ENCODE data around the gene ASB8. TPM values are rescaled to one million over a fixed set of nuclear protein-coding genes. Genes with fewer than 3 reads are reported as not detected.
A peak's percentile ranks its signal among the peaks of the same experiment; 100 is the strongest.

ASB8 gene
- polyA plus RNA-seq, 2 of the 4 experiments (the other 2 are of a cell fraction) = 16.2 to 25.6 TPM

DNA sequence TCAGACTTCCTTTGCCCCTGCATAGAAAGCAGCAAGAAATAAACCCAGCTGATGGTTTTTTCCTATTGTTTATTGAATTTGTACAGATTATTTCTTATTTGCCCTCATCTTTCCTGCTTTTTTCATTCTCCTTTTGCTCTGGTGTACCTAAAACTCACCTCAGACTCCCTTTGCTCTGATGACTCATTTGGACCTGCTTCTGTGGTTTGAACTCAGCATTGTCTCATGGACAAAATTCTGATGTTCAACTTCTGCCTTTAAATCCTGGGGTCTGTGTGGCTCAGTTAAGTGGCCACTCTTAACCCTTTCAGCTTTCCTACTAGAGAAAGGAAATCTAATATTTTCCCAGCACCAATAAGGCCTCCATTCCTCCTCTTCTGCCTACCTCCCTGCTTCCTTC is 47.9 kb downstream of the ASB8 start:
- peaks cover 10% of the 10 kb centered on the region for H3K4me1 ChIP-seq
- ChIA-PET POLR2A (no interaction called here), CTCF (interaction anchor here (0.7 to 1.6 kb wide), 6 partner anchors 10 to 152 kb away, joined by 3 to 4 read pairs (median 3); partner anchors contain the start of gene PFKM)
- H3K27ac ChIP-seq = no peak overlapping the region
- DNase-seq (ENCODE audit: low read depth in 1 of 2, low spot score in 1 of 2) (no peak), ATAC-seq (no peak), FAIRE-seq (no peak)
- no peaks in the 10 kb centered on the region for H3K9me3 ChIP-seq
- H3K4me3 ChIP-seq = no peak overlapping the region
- no peak for TF ChIP-seq ZNF302 (CRISPR knock-in tag; IDR thresholded peaks at IDR 0.05)
- no peak for TF ChIP-seq JUNB (IDR thresholded peaks at IDR 0.05)
- TF ChIP-seq EP300 (IDR thresholded peaks at IDR 0.05) = no peak
- no peak for TF ChIP-seq RARB (CRISPR knock-in tag; IDR thresholded peaks at IDR 0.05)
- no peak for TF ChIP-seq MAZ (IDR thresholded peaks at IDR 0.05; ENCODE audit: borderline replicate concordance, low read depth, low read length)
- no peak for TF ChIP-seq GATA3 (IDR thresholded peaks at IDR 0.05; ENCODE audit: borderline replicate concordance)
- TF ChIP-seq HEYL (CRISPR knock-in tag; IDR thresholded peaks at IDR 0.05) = no peak
- no peak overlapping the region for H3K4me2 ChIP-seq

DNA sequence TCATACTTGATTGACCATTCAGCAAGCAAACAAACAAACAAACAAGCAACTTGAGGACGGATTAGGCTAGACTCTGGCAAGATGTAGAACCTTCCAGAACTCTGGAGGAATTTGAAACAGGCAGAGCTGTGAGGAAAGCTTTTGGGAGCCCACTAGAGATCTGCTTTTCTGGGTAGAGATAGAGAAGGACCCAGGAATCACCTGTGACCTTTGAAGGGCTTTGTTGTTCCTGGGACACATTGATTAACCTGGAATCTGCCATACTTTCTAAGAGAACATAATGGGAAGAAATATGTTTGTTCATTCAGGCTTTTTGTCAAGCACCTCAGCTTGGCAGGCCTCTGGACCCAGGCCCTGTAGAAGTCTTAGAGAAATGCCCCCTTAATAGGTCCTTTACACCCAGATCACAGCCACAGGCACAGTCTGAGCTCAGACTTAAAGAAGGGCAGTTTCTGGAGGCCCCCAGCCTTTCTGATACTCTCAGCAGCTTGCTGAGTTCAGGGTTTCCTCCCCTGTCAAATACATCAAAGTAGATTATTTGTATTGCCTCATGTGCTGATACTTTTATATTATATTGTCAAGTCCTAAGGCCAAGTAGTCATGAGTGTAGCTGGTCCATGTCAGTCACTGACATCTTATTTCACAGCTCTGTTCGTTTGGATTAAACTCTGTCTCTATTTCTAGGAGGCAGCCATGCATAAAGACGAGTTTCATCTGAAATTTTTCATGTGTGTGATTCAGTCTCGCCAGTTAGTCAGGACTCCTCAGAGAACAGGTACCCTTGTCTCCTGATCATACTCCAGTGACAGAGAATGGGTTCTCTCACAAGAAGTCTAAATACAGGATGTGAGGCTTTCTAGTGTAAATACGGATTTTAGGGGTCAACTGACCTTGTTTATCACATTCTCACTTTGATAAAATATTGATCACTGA is 50.4 kb downstream of the ASB8 start:
- ATAC-seq (no peak), DNase-seq (ENCODE audit: low read depth in 1 of 2, low spot score in 1 of 2) (no peak), FAIRE-seq (no peak)
- ChIA-PET CTCF (interaction anchor here (0.5 to 1.9 kb wide), 8 partner anchors 10 to 511 kb away, joined by 3 to 6 read pairs (median 3); partner anchors contain the start of genes ASB8, CCDC184 and PFKM), POLR2A (interaction anchor here (2.1 kb wide), 1 partner anchor 50 kb away, joined by 24 read pairs; the partner anchor contains the start of gene ASB8)
- H3K4me2 ChIP-seq = peak overlapping the region; percentile 90
- TF ChIP-seq, protein P1, sequence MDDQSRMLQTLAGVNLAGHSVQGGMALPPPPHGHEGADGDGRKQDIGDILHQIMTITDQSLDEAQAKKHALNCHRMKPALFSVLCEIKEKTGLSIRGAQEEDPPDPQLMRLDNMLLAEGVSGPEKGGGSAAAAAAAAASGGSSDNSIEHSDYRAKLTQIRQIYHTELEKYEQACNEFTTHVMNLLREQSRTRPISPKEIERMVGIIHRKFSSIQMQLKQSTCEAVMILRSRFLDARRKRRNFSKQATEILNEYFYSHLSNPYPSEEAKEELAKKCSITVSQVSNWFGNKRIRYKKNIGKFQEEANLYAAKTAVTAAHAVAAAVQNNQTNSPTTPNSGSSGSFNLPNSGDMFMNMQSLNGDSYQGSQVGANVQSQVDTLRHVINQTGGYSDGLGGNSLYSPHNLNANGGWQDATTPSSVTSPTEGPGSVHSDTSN (IDR thresholded peaks at IDR 0.05) = no peak
- TF ChIP-seq MAFK (IDR thresholded peaks at IDR 0.05; ENCODE audit: partially characterized antibody) = no peak
- TF ChIP-seq CEBPB (IDR thresholded peaks at IDR 0.05) = no peak
- TF ChIP-seq SREBF2 (IDR thresholded peaks at IDR 0.05) = no peak
- no peak for TF ChIP-seq RNF2 (IDR thresholded peaks at IDR 0.05; ENCODE audit: borderline replicate concordance, low read depth)
- no peak for TF ChIP-seq ESRRA (IDR thresholded peaks at IDR 0.05; ENCODE audit: borderline replicate concordance, low read length)
- TF ChIP-seq POLR2A (IDR thresholded peaks at IDR 0.05; ENCODE audit: low read length) = no peak
- TF ChIP-seq, protein P2, sequence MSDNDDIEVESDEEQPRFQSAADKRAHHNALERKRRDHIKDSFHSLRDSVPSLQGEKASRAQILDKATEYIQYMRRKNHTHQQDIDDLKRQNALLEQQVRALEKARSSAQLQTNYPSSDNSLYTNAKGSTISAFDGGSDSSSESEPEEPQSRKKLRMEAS (IDR thresholded peaks at IDR 0.05) = no peak
- TF ChIP-seq CHD2 (IDR thresholded peaks at IDR 0.05; ENCODE audit: low read length, partially characterized antibody) = no peak
- TF ChIP-seq KDM1A (IDR thresholded peaks at IDR 0.05; ENCODE audit: low read depth) = no peak
- TF ChIP-seq MYC (IDR thresholded peaks at IDR 0.05; ENCODE audit: borderline replicate concordance, low read length) = no peak
- no peak for TF ChIP-seq FOSB (CRISPR knock-in tag; IDR thresholded peaks at IDR 0.05)
- no peak for TF ChIP-seq HOXB5 (CRISPR knock-in tag; IDR thresholded peaks at IDR 0.05)
- TF ChIP-seq, protein P3, sequence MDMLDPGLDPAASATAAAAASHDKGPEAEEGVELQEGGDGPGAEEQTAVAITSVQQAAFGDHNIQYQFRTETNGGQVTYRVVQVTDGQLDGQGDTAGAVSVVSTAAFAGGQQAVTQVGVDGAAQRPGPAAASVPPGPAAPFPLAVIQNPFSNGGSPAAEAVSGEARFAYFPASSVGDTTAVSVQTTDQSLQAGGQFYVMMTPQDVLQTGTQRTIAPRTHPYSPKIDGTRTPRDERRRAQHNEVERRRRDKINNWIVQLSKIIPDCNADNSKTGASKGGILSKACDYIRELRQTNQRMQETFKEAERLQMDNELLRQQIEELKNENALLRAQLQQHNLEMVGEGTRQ (IDR thresholded peaks at IDR 0.05) = no peak
- H3K27ac ChIP-seq = peak overlapping the region; percentile 97 to 99
- no peaks in the 10 kb centered on the region for H3K9me3 ChIP-seq
- peak overlapping the region; percentile 93 for H3K4me3 ChIP-seq
- peaks cover 13% of the 10 kb centered on the region for H3K4me1 ChIP-seq
- 68% methylated on average over 5 of the region's 5 CpGs for WGBS (ENCODE audit: missing lambda C conversion rate)

All from A549 (cell line).